NCI-H1436 treated with DMSO at 0.1 percent for 48 hours (cell line): Measurements from ENCODE around the gene CXCR6.

Experiments
- DNase-seq: peaks from one replicate; lab custom pipeline; 2025; lab: John Stamatoyannopoulos, UW

The CXCR6 gene

GRCh38 chr3:45948881-45949280, 5.6 kb downstream of the CXCR6 start:
- DNase-seq, result no peak

- DNase-seq, result no peak
These were observed 6.2 kb downstream of the CXCR6 start for GRCh38 chr3:45949432-45949831.

GRCh38 chr3:45950131-45950530, 6.9 kb downstream of the CXCR6 start:
- DNase-seq, result no peak

DNA sequence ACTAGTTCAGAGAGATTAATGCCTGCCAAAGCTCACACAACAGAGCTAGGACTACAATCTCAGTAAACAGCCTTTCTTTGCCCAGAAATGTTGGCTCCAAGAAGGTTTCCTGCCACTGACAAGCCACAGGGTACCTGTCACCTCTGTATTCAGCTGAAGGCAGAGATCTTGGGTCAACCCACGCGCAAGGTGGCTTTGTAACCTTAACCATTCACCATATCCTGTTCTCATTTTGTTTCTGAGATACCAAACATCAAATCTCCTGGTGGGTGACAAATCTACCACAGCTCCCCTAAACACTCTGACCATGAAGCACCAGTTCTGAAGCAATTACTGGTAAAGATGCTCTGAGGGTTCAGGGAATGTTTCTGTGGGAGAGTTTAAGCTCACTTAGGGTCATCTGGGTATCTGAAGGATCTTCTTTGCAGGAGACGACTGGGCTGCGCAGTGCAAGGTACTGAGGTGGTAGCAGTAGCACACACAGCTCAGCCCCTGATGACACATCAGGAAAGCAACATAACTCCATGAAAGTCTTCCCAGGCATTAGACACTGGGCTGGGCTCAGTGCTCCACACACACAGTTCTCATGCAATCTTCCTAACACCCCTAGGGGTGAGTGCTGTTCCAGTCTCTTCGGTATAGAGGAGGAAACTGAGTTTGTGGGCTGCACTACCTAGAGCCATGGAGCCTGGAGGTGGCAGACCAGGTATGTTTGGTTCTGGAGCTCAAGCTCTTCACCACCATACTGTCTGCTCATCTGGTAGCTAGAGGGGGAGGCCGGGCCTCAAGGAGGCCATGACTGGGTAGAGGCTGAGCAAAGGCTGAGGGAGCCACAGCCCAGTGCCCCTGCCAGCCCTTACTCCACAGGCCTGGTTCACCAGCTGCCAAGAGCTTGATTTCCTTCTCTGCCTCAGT, 7.7 kb downstream of the CXCR6 start:
- DNase-seq, result no peak

DNA sequence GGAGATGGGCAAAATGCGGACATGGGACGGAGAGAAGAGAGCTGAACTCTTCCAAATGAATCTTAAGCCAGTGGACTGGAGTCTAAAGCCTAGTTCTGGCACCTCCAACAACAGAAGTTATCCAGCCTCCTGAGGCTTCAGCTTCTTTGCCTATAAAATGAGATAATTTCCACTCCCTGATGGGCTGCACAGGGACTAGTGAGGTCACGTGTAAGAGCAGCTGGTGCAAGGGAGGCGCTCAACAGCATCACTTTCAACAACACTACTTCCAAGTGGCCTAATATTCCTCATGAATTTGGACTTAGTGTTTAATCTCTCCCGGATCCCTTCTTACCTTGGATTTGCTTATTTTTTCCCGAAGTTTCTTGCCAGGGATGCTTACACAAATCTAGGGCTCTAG, 8.7 kb downstream of the CXCR6 start:
- no peak for DNase-seq

GRCh38 chr3:45952456-45952855, 9.2 kb downstream of the CXCR6 start:
- DNase-seq, result no peak

DNA sequence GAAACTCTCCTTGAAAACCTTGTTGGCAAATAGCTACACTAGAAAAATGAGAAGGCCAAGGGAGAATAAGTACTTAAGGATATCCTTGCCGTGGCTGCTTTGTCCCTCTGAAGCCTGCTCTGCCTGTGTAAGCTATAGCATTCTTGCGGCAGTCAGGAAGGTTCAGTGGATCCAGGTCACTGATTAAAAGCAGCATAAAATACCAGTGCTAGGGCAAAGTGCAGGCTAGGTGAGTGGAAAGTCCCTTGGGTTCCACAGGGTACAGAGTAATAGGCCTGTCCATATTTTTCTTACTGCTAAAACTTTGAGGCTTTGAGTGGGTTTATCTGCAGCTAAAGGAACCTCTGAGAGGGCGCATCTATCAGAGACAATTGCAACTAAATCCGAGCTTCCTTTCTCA, 10.3 kb downstream of the CXCR6 start:
- DNase-seq, result no peak

DNA sequence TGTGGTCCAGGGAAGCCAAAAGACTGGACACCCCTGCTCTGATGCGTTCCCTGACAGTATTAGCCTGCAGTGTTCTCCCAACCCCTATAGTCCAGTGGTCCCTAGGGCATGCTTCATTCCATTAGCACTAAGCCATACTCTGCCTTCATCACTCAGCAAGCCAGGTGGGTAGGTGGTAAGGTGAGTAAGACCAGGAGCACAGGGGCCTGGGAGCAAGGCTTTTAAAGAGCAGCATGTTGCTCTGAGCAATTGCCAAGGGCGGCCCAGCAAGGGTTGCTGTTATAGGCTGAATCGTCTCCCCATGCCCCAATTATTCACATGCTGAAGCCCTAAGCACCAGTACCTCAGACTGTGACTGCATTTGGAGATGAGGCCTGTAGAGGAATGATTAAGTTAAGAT, 11.0 kb downstream of the CXCR6 start:
- DNase-seq, result no peak

GRCh38 chr3:45955017-45955647, 11.9 kb downstream of the CXCR6 start:
- DNase-seq, result no peak

GRCh38 chr3:45955706-45956105, 12.4 kb downstream of the CXCR6 start:
- DNase-seq, result no peak

GRCh38 chr3:45957586-45957985, 14.3 kb downstream of the CXCR6 start:
- no peak for DNase-seq

DNA sequence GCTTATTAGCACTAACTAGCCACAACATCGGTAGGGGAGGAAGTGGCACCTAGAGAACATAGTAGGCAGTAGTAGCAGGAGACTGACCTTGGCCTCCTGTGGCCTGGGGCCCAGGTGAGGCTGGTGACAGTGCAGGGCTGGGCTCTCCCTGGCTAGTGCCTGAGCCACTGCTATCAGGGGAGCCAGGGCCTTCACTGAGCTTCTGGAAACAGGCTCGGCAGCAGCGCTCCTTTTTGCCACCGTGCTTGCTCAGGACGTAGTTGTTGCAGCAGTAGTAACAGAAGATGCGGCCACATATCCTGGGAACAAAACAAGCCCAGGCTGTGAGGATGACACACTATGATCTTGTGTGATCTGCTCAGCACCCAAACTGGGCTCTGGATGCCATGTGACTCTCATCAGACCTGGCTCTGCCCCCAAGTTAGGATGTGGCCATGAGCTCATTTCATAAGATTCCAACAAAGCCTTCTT, 15.1 kb downstream of the CXCR6 start:
- no peak for DNase-seq

DNA sequence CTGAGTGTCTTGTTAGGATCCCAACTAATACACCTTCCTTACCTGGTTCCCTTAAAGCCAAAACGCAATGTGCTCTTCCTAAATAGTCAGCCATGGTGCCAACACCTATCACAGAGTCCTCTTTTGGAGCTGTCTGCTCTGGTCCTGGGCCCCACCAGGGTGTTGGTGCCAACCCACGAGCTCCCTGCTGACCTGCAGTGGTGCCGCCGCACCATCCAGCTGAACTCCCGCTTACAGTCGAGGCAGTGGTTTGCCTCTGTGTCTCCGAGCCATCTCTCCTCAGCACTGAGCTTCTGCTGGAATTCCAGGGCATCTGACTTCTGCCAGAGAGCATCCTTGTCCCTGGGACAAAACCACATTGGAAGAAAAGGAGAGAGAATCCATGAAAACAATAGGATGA, 15.9 kb downstream of the CXCR6 start:
- no peak for DNase-seq

DNA sequence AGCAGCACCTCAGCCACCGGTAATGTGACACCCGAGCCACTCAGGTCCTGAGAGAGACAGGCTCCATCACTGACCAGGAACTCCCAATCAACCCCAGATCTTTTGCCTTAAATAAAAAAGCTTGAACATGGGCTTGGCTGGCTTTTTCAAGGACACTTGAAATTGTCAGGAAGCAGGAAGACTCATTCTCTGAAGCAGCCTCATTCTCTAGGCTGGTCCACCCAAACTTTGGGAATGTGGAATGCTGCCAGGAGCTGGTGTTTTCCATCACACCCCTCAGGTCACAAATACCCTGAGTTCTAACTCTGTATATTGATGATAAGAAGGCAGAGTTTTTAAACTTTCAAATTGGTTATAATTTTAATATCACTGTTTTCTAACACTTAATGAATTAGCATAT, 17.0 kb downstream of the CXCR6 start:
- DNase-seq, result no peak

GRCh38 chr3:45962033-45962432, 18.8 kb downstream of the CXCR6 start:
- no peak for DNase-seq

DNA sequence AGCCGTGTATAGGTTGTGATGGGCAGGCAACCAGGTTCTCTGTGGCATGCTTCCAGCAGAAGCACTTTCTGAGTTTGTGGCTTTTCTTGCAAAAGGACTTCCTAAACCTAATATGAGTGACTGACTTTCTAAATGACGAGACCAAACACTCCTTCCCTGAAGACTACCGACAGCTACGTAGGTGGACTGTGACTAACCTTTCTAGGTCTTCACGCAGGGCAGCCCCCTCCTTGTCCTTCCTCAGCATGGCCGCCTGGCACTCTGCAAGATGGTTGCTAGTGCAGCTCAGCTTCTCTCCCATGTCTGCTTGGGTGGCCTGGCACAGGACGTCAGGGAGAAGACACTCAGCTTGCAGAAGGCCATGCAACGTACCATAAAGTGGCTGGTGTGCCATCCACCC, 20.9 kb downstream of the CXCR6 start:
- no peak for DNase-seq

- no peak for DNase-seq
These were observed 22.0 kb downstream of the CXCR6 start for GRCh38 chr3:45965253-45965652.

DNA sequence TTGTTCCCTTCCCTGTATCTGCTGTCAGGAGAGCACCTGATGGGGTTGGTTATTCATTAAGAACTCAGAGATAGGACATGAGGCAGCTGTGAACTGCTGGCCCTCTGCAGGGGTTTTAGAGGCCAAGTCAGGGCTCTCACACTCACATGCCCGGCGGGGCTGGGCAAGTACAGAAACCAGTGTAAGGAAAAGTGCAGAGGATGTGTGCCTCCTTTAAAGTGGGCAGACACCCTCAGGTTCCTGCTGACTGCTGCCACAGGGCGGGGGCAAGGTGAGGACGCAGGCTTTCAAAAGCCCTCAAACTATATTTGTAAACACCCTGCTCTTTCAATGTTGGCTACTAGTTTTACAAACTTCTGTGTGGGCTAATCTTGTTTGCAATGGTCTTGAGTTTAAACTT, 22.4 kb downstream of the CXCR6 start:
- DNase-seq, result no peak

- no peak for DNase-seq
These were observed 23.1 kb downstream of the CXCR6 start for GRCh38 chr3:45966371-45966791.

DNA sequence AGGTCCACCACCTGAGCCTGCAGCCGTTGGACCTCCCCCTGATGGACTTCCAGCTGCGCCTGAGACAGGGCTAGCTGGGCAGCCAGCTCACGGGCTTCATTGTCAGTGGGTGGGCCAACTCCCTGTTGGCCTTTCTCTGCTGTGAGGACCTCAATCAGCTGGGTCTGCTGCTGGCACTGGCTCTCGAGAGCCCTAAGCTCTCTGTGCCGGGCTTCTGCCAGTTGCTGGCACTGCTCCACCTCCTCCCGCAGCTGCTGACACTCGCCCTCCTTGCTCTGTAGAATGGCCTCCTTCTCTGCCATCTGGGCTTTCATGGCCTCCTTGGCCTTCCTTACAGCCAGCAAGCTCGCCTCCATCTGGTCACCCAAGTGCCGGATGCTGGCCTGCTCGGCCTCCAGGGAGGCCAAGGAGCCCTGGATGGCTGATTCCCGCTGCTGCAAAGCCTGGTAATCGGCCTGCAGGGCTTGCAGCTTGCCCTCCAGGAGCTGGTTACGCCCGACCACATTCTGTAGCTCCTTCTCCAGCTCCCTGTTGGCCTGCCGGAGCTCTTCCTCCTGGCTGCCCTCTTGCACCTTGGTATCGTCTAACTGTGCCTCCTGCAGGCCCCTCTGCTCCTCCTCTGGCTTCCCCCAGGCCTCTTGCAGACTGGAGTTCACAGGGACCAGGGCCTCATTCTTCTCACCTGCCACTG, 23.8 kb downstream of the CXCR6 start:
- DNase-seq, result no peak

DNA sequence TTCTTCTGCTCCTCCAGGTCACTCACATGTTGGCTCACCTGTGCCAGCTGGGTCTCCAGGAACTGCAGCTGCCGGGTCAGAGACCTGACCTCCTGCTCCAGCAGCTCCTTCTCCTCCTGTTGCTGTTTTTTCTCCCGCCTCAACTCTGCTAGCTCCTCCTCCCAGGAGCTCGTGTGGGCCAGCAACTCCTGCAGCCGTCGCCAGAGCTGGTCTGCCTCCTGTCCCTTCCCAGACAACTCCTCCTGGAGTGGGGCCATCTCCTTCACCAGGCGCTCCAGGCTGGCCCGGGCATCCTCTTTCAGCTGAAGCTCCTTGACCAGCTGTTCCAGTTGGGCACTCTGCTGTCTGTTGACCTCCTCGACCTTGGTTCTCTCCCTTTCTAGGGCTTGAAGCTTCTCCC, 24.5 kb downstream of the CXCR6 start:
- DNase-seq, result no peak

- DNase-seq, result no peak
These were observed 24.9 kb downstream of the CXCR6 start for GRCh38 chr3:45968149-45968548.

DNA sequence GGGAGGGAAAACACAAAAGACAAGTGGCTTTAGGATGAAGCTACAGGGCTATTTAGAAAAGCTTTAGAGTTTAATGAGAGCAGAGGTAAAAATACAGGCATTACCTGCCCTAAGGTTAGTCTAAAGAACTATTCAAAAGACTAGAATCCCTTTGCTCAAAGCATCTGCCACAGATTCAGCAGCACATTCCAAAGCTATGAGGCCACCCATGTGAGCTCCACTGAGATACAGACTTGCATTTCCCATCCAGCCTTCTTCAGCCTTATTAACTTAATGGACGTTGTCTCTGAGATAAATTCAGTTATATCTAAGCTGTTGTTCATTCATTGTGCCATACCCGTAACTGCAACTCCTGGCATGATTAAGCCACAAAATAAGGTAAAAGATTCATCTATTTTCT, 25.4 kb downstream of the CXCR6 start:
- no peak for DNase-seq
